GM12865 (cell line): ENCODE measurements around the gene ACAD10.
A peak's percentile ranks its signal among the peaks of the same experiment; 100 is the strongest.
"Not testable (repeated sequence)": the region's sequence is repeated elsewhere in the genome, so short reads cannot be mapped to it uniquely, and the experiment has no call there.

Experiments
- DNase-seq: peaks from one replicate; pipeline ENCODE4 v3.0.0; 2010; ENCODE audit warnings: low read depth
- H3K4me3 ChIP-seq: 2 replicates; pipeline ENCODE4 v1.5.1; 2011; ENCODE audit warnings: mild to moderate bottlenecking, low read depth, low read length, control low read depth
- TF ChIP-seq, protein P1 (sequence below): IDR thresholded peaks from 2 replicates; pipeline ENCODE4 v1.5.1; 2011; ENCODE audit warnings: low read length, control low read depth, low read depth, inconsistent platforms; ENCODE audit not compliant: insufficient read depth; ENCODE audit errors: missing control alignments

Gene ACAD10

DNA sequence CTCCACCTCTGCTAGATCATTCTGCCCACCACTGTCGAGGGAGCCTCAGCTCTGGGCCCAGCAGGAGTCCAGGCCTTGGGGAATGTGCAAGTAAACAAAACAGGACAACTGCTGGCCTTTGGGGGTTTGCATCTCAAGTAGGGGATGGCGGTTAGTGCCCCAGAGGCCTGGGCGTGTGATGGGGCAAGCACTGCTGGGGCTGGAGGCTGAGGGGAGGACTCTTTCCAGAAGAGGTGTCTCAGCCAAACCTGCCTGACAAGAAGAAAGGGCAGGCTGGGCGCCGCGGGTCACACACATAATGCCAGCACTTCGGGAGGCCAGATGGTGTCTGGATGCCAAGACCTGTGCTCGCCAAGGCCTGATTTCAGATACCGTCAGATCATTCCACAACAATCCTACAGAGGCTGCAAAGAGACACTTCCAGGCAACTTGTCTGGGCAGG, 72.3 kb downstream of the ACAD10 start:
- no peak overlapping the region for H3K4me3 ChIP-seq
- DNase-seq: no peak
- TF ChIP-seq, protein P1, sequence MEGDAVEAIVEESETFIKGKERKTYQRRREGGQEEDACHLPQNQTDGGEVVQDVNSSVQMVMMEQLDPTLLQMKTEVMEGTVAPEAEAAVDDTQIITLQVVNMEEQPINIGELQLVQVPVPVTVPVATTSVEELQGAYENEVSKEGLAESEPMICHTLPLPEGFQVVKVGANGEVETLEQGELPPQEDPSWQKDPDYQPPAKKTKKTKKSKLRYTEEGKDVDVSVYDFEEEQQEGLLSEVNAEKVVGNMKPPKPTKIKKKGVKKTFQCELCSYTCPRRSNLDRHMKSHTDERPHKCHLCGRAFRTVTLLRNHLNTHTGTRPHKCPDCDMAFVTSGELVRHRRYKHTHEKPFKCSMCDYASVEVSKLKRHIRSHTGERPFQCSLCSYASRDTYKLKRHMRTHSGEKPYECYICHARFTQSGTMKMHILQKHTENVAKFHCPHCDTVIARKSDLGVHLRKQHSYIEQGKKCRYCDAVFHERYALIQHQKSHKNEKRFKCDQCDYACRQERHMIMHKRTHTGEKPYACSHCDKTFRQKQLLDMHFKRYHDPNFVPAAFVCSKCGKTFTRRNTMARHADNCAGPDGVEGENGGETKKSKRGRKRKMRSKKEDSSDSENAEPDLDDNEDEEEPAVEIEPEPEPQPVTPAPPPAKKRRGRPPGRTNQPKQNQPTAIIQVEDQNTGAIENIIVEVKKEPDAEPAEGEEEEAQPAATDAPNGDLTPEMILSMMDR: no peak

DNA sequence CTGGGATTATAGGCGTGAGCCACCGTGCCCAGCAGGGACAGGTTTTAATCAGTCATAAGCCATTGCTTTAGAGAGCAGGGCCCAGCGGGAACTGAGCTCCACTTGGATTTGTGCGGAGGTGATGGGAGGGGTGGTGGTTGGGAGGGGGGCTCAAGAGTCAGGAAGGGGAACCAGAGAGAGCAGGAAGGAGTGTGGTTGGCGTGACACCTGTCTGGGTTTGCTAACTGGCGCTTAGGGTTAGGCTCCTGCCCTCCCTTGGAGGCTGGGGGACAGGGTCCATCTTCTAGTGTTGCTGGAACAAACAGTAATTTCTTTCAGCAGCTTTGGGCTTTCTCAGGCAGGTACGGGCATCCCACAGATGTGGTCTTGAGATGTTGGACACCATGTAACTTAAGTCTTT, 73.4 kb downstream of the ACAD10 start:
- no peak for DNase-seq
- H3K4me3 ChIP-seq: no peak overlapping the region
- TF ChIP-seq, protein P1: no peak

DNA sequence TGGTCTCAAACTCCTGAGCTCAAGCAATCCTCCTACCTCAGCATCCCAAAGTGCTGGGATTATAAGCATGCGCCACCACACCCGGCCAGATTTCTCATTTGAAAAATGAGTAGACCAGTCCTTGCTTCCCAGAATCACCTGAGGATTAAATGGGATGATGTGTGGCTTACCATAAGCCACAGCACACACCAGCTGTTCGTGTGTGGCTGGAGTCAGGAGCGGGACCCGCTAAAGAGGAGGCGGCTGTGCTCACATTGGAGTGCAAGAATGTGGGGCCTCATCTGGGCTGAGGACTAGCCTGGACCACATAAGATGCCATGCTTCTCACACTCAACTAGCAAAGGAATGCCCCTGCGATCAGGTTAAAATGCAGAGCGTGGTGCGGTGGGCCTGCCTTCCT, 74.1 kb downstream of the ACAD10 start:
- no peak overlapping the region for H3K4me3 ChIP-seq
- DNase-seq: no peak
- TF ChIP-seq, protein P1: no peak

DNA sequence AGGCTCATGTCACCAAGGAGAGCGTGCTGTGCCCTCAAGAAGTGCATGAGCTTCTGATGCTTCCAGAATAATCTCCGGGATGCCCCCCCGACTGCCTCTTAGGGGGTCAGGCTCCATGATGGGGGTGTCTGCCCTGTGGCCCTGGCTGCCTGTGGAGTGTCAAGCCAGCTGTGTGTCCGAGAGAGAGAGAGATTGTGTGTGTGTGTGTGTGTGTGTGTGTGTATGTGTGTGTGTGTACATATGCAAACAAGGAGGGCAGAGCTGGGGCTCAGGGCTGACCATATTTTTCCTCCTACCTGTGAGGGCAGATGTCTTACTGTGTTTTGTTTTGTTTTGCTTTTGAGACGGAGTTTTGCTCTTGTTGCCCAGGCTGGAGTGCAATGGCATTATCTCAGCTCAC, 75.2 kb downstream of the ACAD10 start:
- TF ChIP-seq, protein P1: no peak
- H3K4me3 ChIP-seq: no peak overlapping the region
- DNase-seq: peak; percentile 89

DNA sequence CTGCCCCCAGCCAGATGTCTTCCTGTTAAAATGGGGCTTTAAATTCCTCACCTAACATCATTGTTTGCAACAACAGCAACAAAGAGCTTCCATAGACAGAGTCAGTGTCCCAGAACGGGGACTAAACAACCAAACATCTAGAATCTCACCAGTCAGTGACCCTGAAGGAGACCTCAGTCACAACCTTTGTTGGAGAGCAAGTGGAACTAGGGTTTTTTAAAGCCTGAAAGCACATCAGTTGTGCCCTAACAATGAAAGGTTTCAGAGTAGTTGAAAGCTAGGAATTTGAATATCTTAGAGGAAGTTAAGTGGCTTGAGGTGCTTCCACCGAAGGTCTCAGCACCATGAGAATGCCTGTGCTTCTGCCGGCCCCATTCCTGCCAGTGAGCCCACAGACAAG, 75.9 kb downstream of the ACAD10 start:
- DNase-seq: peak; percentile 62
- TF ChIP-seq, protein P1: no peak

DNA sequence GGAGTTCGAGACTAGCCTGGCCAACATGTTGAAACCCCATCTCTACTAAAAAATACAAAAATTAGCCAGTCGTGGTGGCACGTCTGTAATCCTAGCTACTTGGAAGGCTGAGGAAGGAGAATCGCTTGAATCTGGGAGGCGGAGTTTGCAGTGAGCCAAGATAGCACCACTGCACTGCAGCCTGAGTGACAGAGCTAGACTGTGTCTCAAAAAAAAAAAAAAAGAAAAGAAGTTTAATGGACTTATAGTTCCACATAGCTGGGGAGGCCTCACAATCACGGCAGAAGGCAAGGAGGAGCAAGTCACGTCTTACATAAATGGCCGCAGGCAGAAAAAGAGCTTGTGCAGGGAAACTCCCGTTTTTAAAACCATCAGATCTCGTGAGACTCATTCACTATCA, 77.7 kb downstream of the ACAD10 start:
- not testable (repeated sequence) for DNase-seq, H3K4me3 ChIP-seq

More for the DNA sequence above, 75.9 kb downstream of the ACAD10 start:
- no peak overlapping the region for H3K4me3 ChIP-seq

DNA sequence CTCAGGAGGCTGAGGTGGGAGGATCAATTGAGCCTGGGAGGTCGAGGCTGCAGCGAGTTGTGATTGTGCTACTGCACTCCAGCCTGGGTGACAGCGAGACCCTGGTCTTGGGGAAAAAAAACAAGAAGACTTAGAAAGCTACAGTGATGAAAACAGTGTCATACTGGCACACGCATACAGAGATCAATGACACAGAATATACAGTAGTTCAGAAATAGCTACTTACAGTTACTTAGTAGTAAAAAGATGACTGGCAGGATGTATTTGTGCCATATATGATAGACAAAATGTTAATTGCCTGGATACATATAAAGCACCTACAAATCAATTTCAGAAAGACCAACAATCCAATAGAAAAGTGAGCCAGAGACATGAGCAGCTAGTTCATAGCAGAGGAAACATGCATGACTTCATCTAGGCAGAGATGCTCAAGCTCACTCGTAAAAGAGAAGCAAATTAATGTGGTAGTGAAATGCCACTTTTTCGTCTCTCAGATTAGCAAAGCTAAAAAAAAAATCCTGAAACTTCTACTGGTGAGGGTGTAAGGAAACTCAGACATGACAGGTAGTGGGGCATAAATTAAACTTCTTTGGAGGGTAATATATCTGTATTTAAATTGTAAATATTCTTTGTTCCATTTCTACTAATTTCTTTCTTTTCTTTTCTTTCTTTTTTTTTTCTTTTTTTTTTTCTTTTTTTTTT, 78.4 kb downstream of the ACAD10 start:
- TF ChIP-seq, protein P1: no peak
- no peak overlapping the region for H3K4me3 ChIP-seq
- peak; percentile 81 for DNase-seq
